Adrenal gland (tissue), 12 donors: ENCODE results near the gene ESPNL. TPM values are rescaled to one million over a fixed set of nuclear protein-coding genes. Genes with fewer than 3 reads are reported as not detected.

Source experiments
- DNase-seq, 7 donors: peaks; one replicate each; pipeline ENCODE4 v3.0.0-alpha.2; 2019 to 2020
- H3K27ac ChIP-seq, 5 donors: fragments of 200-600 bp; sonication (generic) in 4 of 5; 1 replicate in 3 of 5; 2 replicates in 2 of 5; pipeline versions ENCODE4 v1.5.1 to v1.8.0; 2016 to 2020; ENCODE audit warnings: mild to moderate bottlenecking in 1 of 5
- H3K27me3 ChIP-seq: fragments of 200-600 bp; 2 replicates; pipeline ENCODE4 v1.8.0; 2021
- H3K36me3 ChIP-seq, 2 donors: fragments of 200-600 bp; replicated peaks in 1 of 2; 1 replicate in 1 of 2; 2 replicates in 1 of 2; pipeline versions ENCODE4 v1.5.1 to v1.8.0; 2018 to 2022
- H3K4me1 ChIP-seq, 2 donors: fragments of 200-600 bp; replicated peaks in 1 of 2; 1 replicate in 1 of 2; 2 replicates in 1 of 2; pipeline versions ENCODE4 v1.5.1 to v1.8.0; 2018 to 2021
- H3K4me3 ChIP-seq, 4 donors: fragments of 200-600 bp; sonication (generic) in 3 of 4; one replicate each; pipeline ENCODE4 v1.5.1; 2016 to 2018
- H3K9me3 ChIP-seq, 3 donors: fragments of 200-600 bp; sonication (generic) in 1 of 3; replicated peaks in 1 of 3; 1 replicate in 2 of 3; 2 replicates in 1 of 3; pipeline versions ENCODE4 v1.5.1 to v1.8.0; 2016 to 2021
- CTCF ChIP-seq, 6 experiments: fragments of 450-650 bp in 4 of 6; fragments of 200-600 bp in 2 of 6; sonication (generic) in 1 of 6; IDR thresholded peaks; 1 replicate in 5 of 6; 2 replicates in 1 of 6; pipeline versions ENCODE4 v1.5.1 to v1.8.0; 2016 to 2021; ENCODE audit warnings: antibody characterized with exemption in 6 of 6, mild to moderate bottlenecking in 2 of 6, moderate library complexity in 1 of 6
- POLR2A ChIP-seq, 2 donors: fragments of 450-650 bp; IDR thresholded peaks; one replicate each; pipeline ENCODE4 v1.6.1; 2017; ENCODE audit warnings: antibody characterized with exemption in 2 of 2, mild to moderate bottlenecking in 2 of 2, moderate library complexity in 1 of 2
- WGBS, 4 donors: extraction: QIAGEN DNeasy Blood & Tissue Kit in 2 of 4; methylation state at CpG; one replicate each; pipeline versions ENCODE4 v1.1.5 to v1.1.7; 2013 to 2017; 5-methylcytosine and 5-hydroxymethylcytosine counted together
- intact Hi-C, 2 donors: fragments of 100-400 bp; cut with DNase I; formaldehyde crosslinking; loops; one replicate each; pipeline versions ENCODE4 v1.14.1 to v1.15.0; 2022 to 2023
- polyA plus RNA-seq, 3 donors: library from polyadenylated mRNA; stranded (reverse); fragments of 200-250 nt in 2 of 3; fragments of 350-450 nt in 1 of 3; fragmentation: Illumina TruSeq in 1 of 3; extraction: RNeasy Lipid Tissue Mini Kit (QIAGEN cat#74804) in 1 of 3; gene quantifications; one replicate each; pipeline ENCODE4 v1.2.3, GENCODE V29; 2013 to 2014
- total RNA-seq, 9 donors: library from RNA; depleted of rRNA in 4 of 9; stranded (reverse); fragments of >200 nt in 4 of 9; fragments of 120-200 nt in 1 of 9; fragmentation: NEBNext Ultra II Directional in 1 of 9; extraction: Animal tissue kit (Norgen Biotek cat#: 25700) in 1 of 9; gene quantifications; one replicate each; pipeline versions ENCODE4 v1.1.0 to v1.2.4, GENCODE V29; 2013 to 2023
- donor health status: healthy with polysubstance abuse.
- donor health status: Bipolar disorder and iron deficiency.
- donor health status: DM: yes; HTN: yes; CAD: no.
- donor health status: DM: no; HTN: no; CAD: no.
- donor health status: DM: no; HTN: no; CAD: no.
- donor health status: DM: yes; HTN: yes; CAD: no.

ESPNL gene
- total and polyA plus RNA-seq, 12 donors: 0.03 to 5.9 (median 1.2) TPM; not detected in 5

DNA sequence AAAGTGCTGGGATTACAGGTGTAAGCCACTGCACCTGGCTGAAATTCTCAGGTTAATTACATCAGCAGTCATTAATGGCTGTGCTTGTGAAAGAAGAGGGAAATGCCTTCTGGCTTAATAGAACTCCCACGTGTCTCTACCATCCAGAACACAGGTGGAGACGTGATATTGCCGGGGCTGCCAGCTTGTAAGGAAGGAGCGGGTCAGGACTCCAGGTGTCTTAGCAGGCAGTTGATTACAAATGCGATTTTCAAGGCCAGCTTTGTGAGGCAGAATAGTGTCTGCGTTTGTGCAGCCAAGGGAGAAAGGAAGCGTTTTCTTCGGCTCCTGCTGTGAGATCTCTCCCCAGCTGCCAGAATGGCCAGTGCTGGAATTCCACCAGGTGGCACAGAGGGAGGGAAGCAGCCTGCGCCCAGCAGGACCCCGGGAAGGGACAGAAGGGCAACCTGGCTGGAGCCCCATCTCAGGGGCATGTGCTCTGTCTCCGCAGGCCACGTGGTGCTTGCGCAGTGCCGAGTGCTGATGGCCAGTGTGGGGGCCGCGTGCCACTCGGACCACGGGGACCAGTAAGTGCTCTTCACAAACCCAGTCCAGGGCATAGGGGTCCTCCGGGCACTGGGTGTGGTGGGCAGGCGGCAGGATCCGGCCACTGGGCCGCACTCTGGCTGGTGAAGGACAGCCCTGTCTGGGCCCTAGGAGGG is 3.7 kb upstream of the ESPNL start:
- H3K27me3 ChIP-seq: no peaks in the 10 kb centered on the region
- intact Hi-C loops: no loop called here
- TF ChIP-seq CTCF (IDR thresholded peaks at IDR 0.05) (no peak), POLR2A (IDR thresholded peaks at IDR 0.05) (no peak)
- no peak overlapping the region for H3K27ac ChIP-seq
- DNase-seq: peak in 2 of 7 donors; percentile 9 to 38
- H3K36me3 ChIP-seq: no peaks in the 10 kb centered on the region
- 76 to 86% (median 82%) methylated on average over 16 to 22 of the region's 22 CpGs for WGBS, 4 donors
- H3K4me1 ChIP-seq: no peaks in the 10 kb centered on the region
- no peak overlapping the region for H3K4me3 ChIP-seq
- no peaks in the 10 kb centered on the region for H3K9me3 ChIP-seq

DNA sequence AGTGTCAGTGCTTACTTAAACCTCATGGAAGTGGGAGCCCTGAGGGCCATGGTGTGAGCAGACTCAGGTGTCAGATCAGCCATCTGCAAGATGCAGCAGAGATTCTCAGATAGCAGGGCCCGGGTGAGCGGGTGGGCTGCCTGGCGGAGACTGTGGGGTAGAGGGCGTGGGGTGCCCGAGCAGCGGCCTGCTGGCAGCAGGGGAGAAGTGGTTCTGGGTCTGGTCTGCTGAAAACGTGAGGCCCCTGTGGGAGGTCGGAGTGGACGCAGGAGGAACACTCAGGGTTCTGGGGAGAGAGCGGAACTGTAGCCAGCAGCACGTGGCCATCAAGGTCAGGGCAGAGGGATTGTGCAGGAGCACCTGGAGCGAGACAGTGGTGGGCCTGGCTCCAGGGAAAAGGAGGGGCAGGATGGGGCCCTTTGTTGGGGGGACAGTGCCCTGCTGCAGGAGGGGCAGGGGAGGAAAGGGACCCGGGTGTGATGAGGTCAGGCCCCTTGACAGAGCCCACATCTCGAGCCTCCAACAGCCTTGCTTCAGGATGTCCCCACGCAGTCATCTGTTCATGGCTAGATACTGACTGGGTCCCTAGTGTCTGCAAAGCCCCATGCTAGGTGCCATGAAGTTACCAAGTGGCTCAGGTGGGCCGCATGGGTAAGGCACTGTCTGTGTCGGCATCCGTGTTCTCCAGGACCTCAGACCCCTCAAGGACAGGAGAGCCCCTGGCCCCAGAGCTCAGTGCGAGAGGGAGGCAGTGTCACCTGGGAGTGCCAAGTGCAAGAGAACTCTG is 2.7 kb upstream of the ESPNL start:
- Histone ChIP-seq H3K36me3 (no peaks in the 10 kb centered on the region), H3K27me3 (no peaks in the 10 kb centered on the region), H3K4me3 (no peak overlapping the region), H3K27ac (no peak overlapping the region), H3K4me1 (no peaks in the 10 kb centered on the region), H3K9me3 (no peaks in the 10 kb centered on the region)
- peak in 2 of 7 donors; percentile 17 to 42 for DNase-seq
- 69 to 82% (median 76%) methylated on average over 15 to 19 of the region's 19 CpGs for WGBS, 4 donors
- no peak for TF ChIP-seq CTCF (IDR thresholded peaks at IDR 0.05)
- TF ChIP-seq POLR2A (IDR thresholded peaks at IDR 0.05): no peak
- intact Hi-C loops: no loop called here

DNA sequence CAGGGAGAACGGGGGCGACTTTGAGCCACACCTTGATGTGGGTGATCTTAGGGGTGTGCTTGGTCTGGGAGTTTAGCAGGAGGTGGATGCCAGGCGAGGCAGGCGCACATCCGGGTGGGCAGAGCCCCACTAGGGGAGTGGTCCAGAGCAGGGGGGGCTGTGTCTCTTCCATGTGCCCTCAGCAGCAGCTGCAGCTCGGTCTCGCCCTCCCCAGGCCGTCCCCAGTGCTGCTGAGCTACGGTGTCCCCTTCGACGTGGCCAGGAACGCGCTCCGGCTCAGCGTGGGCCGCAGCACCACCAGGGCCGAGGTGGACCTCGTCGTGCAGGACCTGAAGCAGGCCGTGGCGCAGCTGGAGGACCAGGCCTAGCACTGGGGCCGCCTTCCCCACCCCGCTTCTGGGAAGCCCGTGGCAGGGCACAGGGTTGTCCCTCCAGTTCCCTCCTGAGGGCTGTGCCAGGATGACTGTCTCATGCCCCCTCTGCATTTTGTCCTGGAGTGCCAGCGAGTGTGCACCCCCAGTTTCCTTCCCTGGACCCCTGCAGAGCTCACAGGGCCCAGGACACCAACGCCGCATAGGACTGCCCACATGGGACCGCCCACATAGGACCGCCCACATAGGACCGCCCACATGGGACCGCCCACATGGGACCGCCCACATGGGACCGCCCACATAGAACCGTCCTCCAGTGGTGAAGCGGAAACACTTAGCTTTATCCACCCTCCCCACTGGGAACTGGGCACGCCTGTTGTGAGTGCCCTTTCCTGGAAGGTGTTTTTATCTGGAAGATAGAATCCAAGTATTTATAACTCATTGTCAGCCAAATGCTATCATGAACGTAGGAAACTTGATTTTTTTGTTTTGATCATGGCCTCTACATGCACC is 1.9 kb upstream of the ESPNL start:
- no peak for TF ChIP-seq CTCF (IDR thresholded peaks at IDR 0.05)
- no peak for TF ChIP-seq POLR2A (IDR thresholded peaks at IDR 0.05)
- WGBS, 4 donors: 57 to 76% (median 72%) methylated on average over 4 to 37 of the region's 37 CpGs

More for the DNA sequence above, 1.9 kb upstream of the ESPNL start:
- no peaks in the 10 kb centered on the region for H3K36me3 ChIP-seq
- peak overlapping the region in 1 of 5 donors; percentile 45 for H3K27ac ChIP-seq
- intact Hi-C loops: no loop called here
- DNase-seq: peak in 6 of 7 donors; percentile 35 to 76 (median 53)
- H3K4me1 ChIP-seq: no peaks in the 10 kb centered on the region
- H3K4me3 ChIP-seq: no peak overlapping the region
- H3K27me3 ChIP-seq: no peaks in the 10 kb centered on the region
- H3K9me3 ChIP-seq: no peaks in the 10 kb centered on the region
